Measurements from ENCODE around the gene KIF25.
A peak's percentile ranks its signal among the peaks of the same experiment; 100 is the strongest.

KIF25 gene

GRCh38 chr6:168017629-168018028 is 20.2 kb downstream of the KIF25 start:
- no peak for DNase-seq (ENCODE audit: low read depth)

GRCh38 chr6:168018664-168019063 is 21.2 kb downstream of the KIF25 start:
- DNase-seq (ENCODE audit: low read depth): no peak

GRCh38 chr6:168020242-168020641 is 22.8 kb downstream of the KIF25 start:
- no peak for DNase-seq (ENCODE audit: low read depth)

- no peak for DNase-seq (ENCODE audit: low read depth)
Measured at GRCh38 chr6:168021581-168021980, 24.1 kb downstream of the KIF25 start.

GRCh38 chr6:168022488-168023321 is 25.2 kb downstream of the KIF25 start:
- no peak for DNase-seq (ENCODE audit: low read depth)

GRCh38 chr6:168024951-168025510 is 27.6 kb downstream of the KIF25 start:
- DNase-seq (ENCODE audit: low read depth): no peak

- no peak for DNase-seq (ENCODE audit: low read depth)
Measured at GRCh38 chr6:168025831-168026710, 28.6 kb downstream of the KIF25 start.

GRCh38 chr6:168026925-168027324 is 29.5 kb downstream of the KIF25 start:
- no peak for DNase-seq (ENCODE audit: low read depth)

GRCh38 chr6:168027521-168027920 is 30.1 kb downstream of the KIF25 start:
- DNase-seq (ENCODE audit: low read depth): no peak

GRCh38 chr6:168028181-168028580 is 30.7 kb downstream of the KIF25 start:
- DNase-seq (ENCODE audit: low read depth): no peak

- DNase-seq (ENCODE audit: low read depth): no peak
Measured at GRCh38 chr6:168029459-168030217, 32.2 kb downstream of the KIF25 start.

GRCh38 chr6:168030218-168030746 is 32.8 kb downstream of the KIF25 start:
- DNase-seq (ENCODE audit: low read depth): no peak

- no peak for DNase-seq (ENCODE audit: low read depth)
Measured at GRCh38 chr6:168030908-168031307, 33.4 kb downstream of the KIF25 start.

- DNase-seq (ENCODE audit: low read depth): peak; percentile 2
Measured at GRCh38 chr6:168031411-168031971, 34.0 kb downstream of the KIF25 start.

- peak; percentile 87 for DNase-seq (ENCODE audit: low read depth)
Measured at GRCh38 chr6:168032005-168032760, 34.7 kb downstream of the KIF25 start.

- DNase-seq (ENCODE audit: low read depth): no peak
Measured at GRCh38 chr6:168033791-168034190, 36.3 kb downstream of the KIF25 start.

GRCh38 chr6:168034537-168034936 is 37.1 kb downstream of the KIF25 start:
- DNase-seq (ENCODE audit: low read depth): no peak

GRCh38 chr6:168035098-168035660 is 37.7 kb downstream of the KIF25 start:
- DNase-seq (ENCODE audit: low read depth): peak; percentile 72

GRCh38 chr6:168035661-168036545 is 38.4 kb downstream of the KIF25 start:
- peak; percentile 57 for DNase-seq (ENCODE audit: low read depth)

Measured in ELR (cell line).